ENCODE data around the gene YAF2.

GRCh38 chr12:42135259-42135814, 102.7 kb downstream of the YAF2 start:
- TF ChIP-seq POLR2A (IDR thresholded peaks at IDR 0.05), result no peak
- TF ChIP-seq POLR2AphosphoS5 (IDR thresholded peaks at IDR 0.05), result no peak
- TF ChIP-seq CTCF (IDR thresholded peaks at IDR 0.05), result no peak

All from prostate gland (tissue), 2 donors.